ENCODE results near the gene TUBB4A.
A peak's percentile ranks its signal among the peaks of the same experiment; 100 is the strongest.
"Not testable (repeated sequence)": the region's sequence is repeated elsewhere in the genome, so short reads cannot be mapped to it uniquely, and the experiment has no call there.

The TUBB4A gene

GRCh38 chr19:6501740-6502648 lies at the start of gene TUBB4A:
TUBB4A (minus strand) TSS chr19:6502309; CDS start chr19:6502212, 97 bp downstream.
- peaks cover 12 to 22% of the 10 kb centered on the region in 2 donors for H3K27me3 Mint-ChIP-seq
- H3K9me3 Mint-ChIP-seq, result no peaks in the 10 kb centered on the region
- H3K36me3 Mint-ChIP-seq, result no peaks in the 10 kb centered on the region
- ATAC-seq (replicated peaks), result peak; percentile 62 to 68
- DNase-seq, result no peak
- peak within 1 kb of the TSS; percentile 42 for H3K27ac Mint-ChIP-seq
- H3K4me3 Mint-ChIP-seq, result peak within 1 kb of the TSS; percentile 80 to 83
- peaks cover 10 to 27% of the 10 kb centered on the region in 2 donors for H3K4me1 Mint-ChIP-seq

GRCh38 chr19:6551091-6551490 lies 49.0 kb upstream of the TUBB4A start:
- Mint-ChIP-seq H3K36me3 (no peaks in the 10 kb centered on the region), H3K4me3 (no peak overlapping the region), H3K27ac (no peak overlapping the region), H3K9me3 (peaks cover 0 to 5% of the 10 kb centered on the region in 2 donors), H3K4me1 (peaks cover 4 to 18% of the 10 kb centered on the region in 2 donors), H3K27me3 (peaks cover 9 to 23% of the 10 kb centered on the region in 2 donors)
- no peak for DNase-seq
- ATAC-seq (replicated peaks), result no peak

GRCh38 chr19:6550679-6551078 lies 48.6 kb upstream of the TUBB4A start:
- not testable (repeated sequence) for ATAC-seq (replicated peaks); H3K27ac Mint-ChIP-seq; H3K36me3 Mint-ChIP-seq; DNase-seq; H3K9me3 Mint-ChIP-seq; H3K4me3 Mint-ChIP-seq
- Mint-ChIP-seq H3K4me1 (peaks cover 4 to 18% of the 10 kb centered on the region in 2 donors), H3K27me3 (peaks cover 9 to 26% of the 10 kb centered on the region in 2 donors)

GRCh38 chr19:6543866-6544347 lies 41.8 kb upstream of the TUBB4A start:
- no peak overlapping the region for H3K4me3 Mint-ChIP-seq
- H3K4me1 Mint-ChIP-seq, result peaks cover 0 to 2% of the 10 kb centered on the region in 2 donors
- peaks cover 0 to 5% of the 10 kb centered on the region in 2 donors for H3K9me3 Mint-ChIP-seq
- DNase-seq (no peak), ATAC-seq (replicated peaks) (peak in 1 of 2 donors; percentile 38)
- H3K27ac Mint-ChIP-seq, result no peak overlapping the region
- peaks cover 16 to 24% of the 10 kb centered on the region in 2 donors for H3K27me3 Mint-ChIP-seq
- H3K36me3 Mint-ChIP-seq, result no peaks in the 10 kb centered on the region

- H3K9me3 Mint-ChIP-seq, result peaks cover 2% of the 10 kb centered on the region in 2 donors
- peak overlapping the region; percentile 38 for H3K27ac Mint-ChIP-seq
- peaks cover 10 to 11% of the 10 kb centered on the region in 2 donors for H3K4me1 Mint-ChIP-seq
- no peak for ATAC-seq (replicated peaks)
- H3K27me3 Mint-ChIP-seq, result peaks cover 7 to 21% of the 10 kb centered on the region in 2 donors
- H3K36me3 Mint-ChIP-seq, result peaks cover 4 to 10% of the 10 kb centered on the region in 2 donors
- H3K4me3 Mint-ChIP-seq, result no peak overlapping the region
- no peak for DNase-seq
Measured at GRCh38 chr19:6540918-6541689, 39.0 kb upstream of the TUBB4A start.

- peaks cover 7 to 19% of the 10 kb centered on the region in 2 donors for H3K27me3 Mint-ChIP-seq
- ATAC-seq (replicated peaks) (no peak), DNase-seq (no peak)
- peaks cover 19 to 24% of the 10 kb centered on the region in 2 donors for H3K36me3 Mint-ChIP-seq
- peaks cover 6 to 8% of the 10 kb centered on the region in 2 donors for H3K9me3 Mint-ChIP-seq
- H3K4me3 Mint-ChIP-seq, result no peak overlapping the region
- H3K27ac Mint-ChIP-seq, result peak overlapping the region; percentile 25
- H3K4me1 Mint-ChIP-seq, result peaks cover 13 to 19% of the 10 kb centered on the region in 2 donors
Measured at GRCh38 chr19:6539514-6539913, 37.4 kb upstream of the TUBB4A start.

- peaks cover 37 to 41% of the 10 kb centered on the region in 2 donors for H3K36me3 Mint-ChIP-seq
- DNase-seq (no peak), ATAC-seq (replicated peaks) (no peak)
- H3K4me3 Mint-ChIP-seq, result peak overlapping the region; percentile 3 to 52
- peak overlapping the region; percentile 88 for H3K27ac Mint-ChIP-seq
- H3K4me1 Mint-ChIP-seq, result peaks cover 28 to 46% of the 10 kb centered on the region in 2 donors
- peaks cover 14 to 31% of the 10 kb centered on the region in 2 donors for H3K27me3 Mint-ChIP-seq
- H3K9me3 Mint-ChIP-seq, result peaks cover 6 to 8% of the 10 kb centered on the region in 2 donors
Measured at GRCh38 chr19:6535558-6536137, 33.5 kb upstream of the TUBB4A start.

GRCh38 chr19:6534451-6535093 lies 32.5 kb upstream of the TUBB4A start:
- Mint-ChIP-seq H3K27me3 (peaks cover 24 to 40% of the 10 kb centered on the region in 2 donors), H3K4me3 (no peak overlapping the region), H3K36me3 (peaks cover 37 to 41% of the 10 kb centered on the region in 2 donors), H3K9me3 (peaks cover 6 to 8% of the 10 kb centered on the region in 2 donors), H3K27ac (no peak overlapping the region), H3K4me1 (peaks cover 39 to 56% of the 10 kb centered on the region in 2 donors)
- ATAC-seq (replicated peaks), result no peak
- DNase-seq, result no peak

- Mint-ChIP-seq H3K36me3 (peaks cover 37 to 41% of the 10 kb centered on the region in 2 donors), H3K27me3 (peaks cover 29 to 46% of the 10 kb centered on the region in 2 donors), H3K27ac (peak overlapping the region; percentile 10), H3K4me1 (peaks cover 46 to 63% of the 10 kb centered on the region in 2 donors), H3K4me3 (peak overlapping the region; percentile 10 to 50), H3K9me3 (peaks cover 6 to 8% of the 10 kb centered on the region in 2 donors)
- ATAC-seq (replicated peaks) (no peak), DNase-seq (no peak)
Measured at GRCh38 chr19:6533746-6534418, 31.8 kb upstream of the TUBB4A start.

GRCh38 chr19:6533000-6533328 lies 30.9 kb upstream of the TUBB4A start:
- peak overlapping the region; percentile 77 for H3K27ac Mint-ChIP-seq
- ATAC-seq (replicated peaks) (no peak), DNase-seq (no peak)
- H3K36me3 Mint-ChIP-seq, result peaks cover 37 to 41% of the 10 kb centered on the region in 2 donors
- H3K27me3 Mint-ChIP-seq, result peaks cover 29 to 46% of the 10 kb centered on the region in 2 donors
- H3K9me3 Mint-ChIP-seq, result peaks cover 6 to 8% of the 10 kb centered on the region in 2 donors
- peak overlapping the region; percentile 82 to 85 for H3K4me3 Mint-ChIP-seq
- peaks cover 49 to 69% of the 10 kb centered on the region in 2 donors for H3K4me1 Mint-ChIP-seq

- peaks cover 6 to 8% of the 10 kb centered on the region in 2 donors for H3K9me3 Mint-ChIP-seq
- peak; percentile 75 for DNase-seq
- peaks cover 29 to 46% of the 10 kb centered on the region in 2 donors for H3K27me3 Mint-ChIP-seq
- ATAC-seq (replicated peaks), result peak; percentile 39 to 46
- peak overlapping the region; percentile 82 to 85 for H3K4me3 Mint-ChIP-seq
- peaks cover 37 to 41% of the 10 kb centered on the region in 2 donors for H3K36me3 Mint-ChIP-seq
- peak overlapping the region; percentile 77 for H3K27ac Mint-ChIP-seq
- peaks cover 53 to 74% of the 10 kb centered on the region in 2 donors for H3K4me1 Mint-ChIP-seq
Measured at GRCh38 chr19:6532244-6532999, 30.3 kb upstream of the TUBB4A start.

GRCh38 chr19:6531956-6532243 lies 29.8 kb upstream of the TUBB4A start:
- DNase-seq (no peak), ATAC-seq (replicated peaks) (no peak)
- peaks cover 6 to 7% of the 10 kb centered on the region in 2 donors for H3K9me3 Mint-ChIP-seq
- H3K27me3 Mint-ChIP-seq, result peaks cover 29 to 46% of the 10 kb centered on the region in 2 donors
- peak overlapping the region; percentile 82 to 85 for H3K4me3 Mint-ChIP-seq
- H3K36me3 Mint-ChIP-seq, result peaks cover 34 to 38% of the 10 kb centered on the region in 2 donors
- H3K27ac Mint-ChIP-seq, result peak overlapping the region; percentile 77
- H3K4me1 Mint-ChIP-seq, result peaks cover 50 to 71% of the 10 kb centered on the region in 2 donors

Measured in stimulated activated naive B cell treated with anti-CD40 and anti-IgM and Interleukin-4, amounts not matched to agents 10 μg/mL and 1 μg/mL and 100 μg/mL, for 72 hours (primary cell).